ENCODE data around the gene ATP5PD. TPM values are rescaled to one million over a fixed set of nuclear protein-coding genes. Genes with fewer than 3 reads are reported as not detected.

Gene ATP5PD
- total RNA-seq, 4 donors from 2014 or later, result 213 to 337 (median 307) TPM

DNA sequence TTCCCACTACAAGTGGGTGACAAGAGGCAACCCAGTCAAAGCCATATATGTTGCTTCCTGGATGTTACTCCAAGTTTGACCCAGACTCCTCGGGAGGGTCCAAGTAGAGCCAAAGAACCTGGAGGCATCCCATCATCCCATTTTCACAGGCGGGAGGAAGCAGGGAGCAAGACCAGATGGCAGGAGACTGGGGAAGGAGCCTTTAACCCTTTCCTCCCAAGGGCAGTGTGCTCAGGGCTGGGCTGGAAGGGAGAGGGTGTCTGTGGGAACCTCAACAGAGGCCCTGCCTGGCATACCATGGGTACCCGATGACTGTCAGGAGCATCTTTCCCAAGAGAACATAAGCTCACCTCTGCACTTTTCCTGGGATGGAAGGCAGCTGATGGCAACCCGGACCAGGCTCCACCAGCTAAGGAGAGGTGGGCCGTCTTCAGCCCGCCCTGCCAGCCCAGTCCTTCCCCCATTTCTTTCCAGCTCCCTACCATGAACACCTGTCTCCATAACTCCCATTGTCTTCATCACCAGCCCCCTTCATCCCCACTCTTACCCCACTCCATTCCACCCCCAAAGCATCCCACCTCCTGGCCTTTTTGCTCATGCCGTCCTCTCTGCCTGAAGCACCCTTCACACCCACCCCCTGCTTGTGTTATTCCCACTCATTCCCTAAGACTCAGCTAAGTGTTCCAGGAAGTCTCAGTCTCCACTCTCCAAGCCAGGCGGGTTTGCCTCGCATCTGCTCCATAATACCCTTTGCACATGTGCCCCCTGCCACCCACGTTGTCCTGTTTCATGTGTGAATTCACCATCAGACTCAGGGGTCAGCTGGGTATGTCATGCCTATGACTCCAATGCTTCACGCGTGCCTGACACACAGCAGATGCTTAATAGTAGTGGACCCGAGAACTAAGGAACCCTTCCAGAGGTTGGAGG lies 35.1 kb upstream of the ATP5PD start:
- WGBS, 2 donors (ENCODE audit: low coverage in 1 of 2), result 75 to 85% methylated on average over 5 to 12 of the region's 13 CpGs
- peaks cover 0 to 21% (median 5%) of the 10 kb centered on the region in 3 donors for H3K4me1 ChIP-seq
- no peaks in the 10 kb centered on the region for H3K36me3 ChIP-seq
- no peaks in the 10 kb centered on the region for H3K27me3 ChIP-seq
- ATAC-seq, result no peak
- H3K27ac ChIP-seq, result no peak overlapping the region
- TF ChIP-seq POLR2A (IDR thresholded peaks at IDR 0.05), result no peak
- TF ChIP-seq, protein P1, sequence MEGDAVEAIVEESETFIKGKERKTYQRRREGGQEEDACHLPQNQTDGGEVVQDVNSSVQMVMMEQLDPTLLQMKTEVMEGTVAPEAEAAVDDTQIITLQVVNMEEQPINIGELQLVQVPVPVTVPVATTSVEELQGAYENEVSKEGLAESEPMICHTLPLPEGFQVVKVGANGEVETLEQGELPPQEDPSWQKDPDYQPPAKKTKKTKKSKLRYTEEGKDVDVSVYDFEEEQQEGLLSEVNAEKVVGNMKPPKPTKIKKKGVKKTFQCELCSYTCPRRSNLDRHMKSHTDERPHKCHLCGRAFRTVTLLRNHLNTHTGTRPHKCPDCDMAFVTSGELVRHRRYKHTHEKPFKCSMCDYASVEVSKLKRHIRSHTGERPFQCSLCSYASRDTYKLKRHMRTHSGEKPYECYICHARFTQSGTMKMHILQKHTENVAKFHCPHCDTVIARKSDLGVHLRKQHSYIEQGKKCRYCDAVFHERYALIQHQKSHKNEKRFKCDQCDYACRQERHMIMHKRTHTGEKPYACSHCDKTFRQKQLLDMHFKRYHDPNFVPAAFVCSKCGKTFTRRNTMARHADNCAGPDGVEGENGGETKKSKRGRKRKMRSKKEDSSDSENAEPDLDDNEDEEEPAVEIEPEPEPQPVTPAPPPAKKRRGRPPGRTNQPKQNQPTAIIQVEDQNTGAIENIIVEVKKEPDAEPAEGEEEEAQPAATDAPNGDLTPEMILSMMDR (IDR thresholded peaks at IDR 0.05), result no peak
- no peaks in the 10 kb centered on the region for H3K9me3 ChIP-seq
- H3K4me3 ChIP-seq, result no peak overlapping the region

DNA sequence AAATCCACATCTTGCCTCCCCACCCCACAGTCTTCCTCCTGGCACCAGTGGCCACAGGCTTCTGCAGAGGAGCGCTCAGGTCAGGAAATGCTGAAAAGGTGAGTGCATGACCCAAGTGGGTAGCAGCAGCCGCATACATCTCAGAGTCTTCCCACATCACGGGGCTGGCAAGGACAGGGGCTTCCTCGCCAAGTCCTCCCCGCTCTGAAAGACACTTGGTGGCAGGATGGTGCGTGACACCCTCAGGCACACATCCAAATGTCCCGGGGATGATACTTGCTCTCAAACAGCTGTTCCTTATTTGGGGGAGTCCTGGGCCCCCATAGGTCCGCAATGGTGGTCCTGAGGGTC lies 32.2 kb upstream of the ATP5PD start:
- 80 to 100% methylated on average over 1 of the region's 8 CpGs for WGBS, 2 donors (ENCODE audit: low coverage in 1 of 2)
- Histone ChIP-seq H3K4me3 (no peak overlapping the region), H3K36me3 (no peaks in the 10 kb centered on the region), H3K9me3 (no peaks in the 10 kb centered on the region), H3K4me1 (peaks cover 0 to 24% (median 5%) of the 10 kb centered on the region in 3 donors), H3K27me3 (no peaks in the 10 kb centered on the region), H3K27ac (no peak overlapping the region)
- ATAC-seq, result no peak
- no peak for TF ChIP-seq EP300 (IDR thresholded peaks at IDR 0.05)
- no peak for TF ChIP-seq POLR2A (IDR thresholded peaks at IDR 0.05)
- TF ChIP-seq, protein P1 (IDR thresholded peaks at IDR 0.05), result no peak
- TF ChIP-seq POLR2AphosphoS5 (IDR thresholded peaks at IDR 0.05), result no peak

DNA sequence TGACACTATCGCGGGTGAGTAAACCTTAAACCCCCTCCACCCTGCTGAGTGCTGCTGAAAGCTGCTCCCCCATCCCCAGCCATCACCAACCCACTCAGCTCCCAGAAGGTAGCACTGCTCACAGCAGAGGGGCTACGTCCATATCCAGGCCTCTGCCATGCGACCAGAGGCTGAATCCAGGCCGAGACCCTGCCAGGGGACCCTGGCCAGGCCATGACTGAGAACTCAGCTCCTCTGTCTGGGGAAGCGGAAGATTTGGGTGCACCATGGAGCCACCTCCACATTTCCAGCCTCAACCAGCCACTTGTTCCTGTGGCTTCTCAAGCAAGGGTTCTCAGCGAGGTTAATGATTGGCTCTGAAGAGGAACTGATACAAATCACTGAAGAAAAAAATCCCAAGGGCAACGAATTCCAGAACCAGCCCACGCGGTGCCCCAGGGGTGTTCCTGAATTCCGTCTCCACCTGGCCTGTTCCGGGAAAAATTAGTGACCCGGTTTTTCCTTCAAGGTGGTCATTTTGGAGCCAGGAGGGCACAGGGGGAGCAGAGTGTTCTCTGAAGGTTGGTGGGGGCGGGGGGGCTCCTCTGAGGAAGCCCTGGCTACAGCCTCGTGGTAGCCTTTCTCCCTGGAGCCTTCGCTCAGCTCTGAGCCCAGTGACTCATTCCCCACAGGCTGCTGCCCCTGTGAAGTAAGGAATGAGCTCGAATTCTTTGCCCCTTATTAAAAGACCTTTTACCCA lies 31.7 kb upstream of the ATP5PD start:
- Histone ChIP-seq H3K36me3 (no peaks in the 10 kb centered on the region), H3K4me1 (peaks cover 0 to 24% (median 5%) of the 10 kb centered on the region in 3 donors), H3K4me3 (no peak overlapping the region), H3K27ac (peak overlapping the region in 3 of 4 donors; percentile 84 to 88 (median 86)), H3K9me3 (no peaks in the 10 kb centered on the region), H3K27me3 (no peaks in the 10 kb centered on the region)
- no peak for ATAC-seq
- TF ChIP-seq EP300 (IDR thresholded peaks at IDR 0.05), result no peak
- TF ChIP-seq, protein P1 (IDR thresholded peaks at IDR 0.05), result no peak
- 76 to 77% methylated on average over 3 to 12 of the region's 17 CpGs for WGBS, 2 donors (ENCODE audit: low coverage in 1 of 2)

DNA sequence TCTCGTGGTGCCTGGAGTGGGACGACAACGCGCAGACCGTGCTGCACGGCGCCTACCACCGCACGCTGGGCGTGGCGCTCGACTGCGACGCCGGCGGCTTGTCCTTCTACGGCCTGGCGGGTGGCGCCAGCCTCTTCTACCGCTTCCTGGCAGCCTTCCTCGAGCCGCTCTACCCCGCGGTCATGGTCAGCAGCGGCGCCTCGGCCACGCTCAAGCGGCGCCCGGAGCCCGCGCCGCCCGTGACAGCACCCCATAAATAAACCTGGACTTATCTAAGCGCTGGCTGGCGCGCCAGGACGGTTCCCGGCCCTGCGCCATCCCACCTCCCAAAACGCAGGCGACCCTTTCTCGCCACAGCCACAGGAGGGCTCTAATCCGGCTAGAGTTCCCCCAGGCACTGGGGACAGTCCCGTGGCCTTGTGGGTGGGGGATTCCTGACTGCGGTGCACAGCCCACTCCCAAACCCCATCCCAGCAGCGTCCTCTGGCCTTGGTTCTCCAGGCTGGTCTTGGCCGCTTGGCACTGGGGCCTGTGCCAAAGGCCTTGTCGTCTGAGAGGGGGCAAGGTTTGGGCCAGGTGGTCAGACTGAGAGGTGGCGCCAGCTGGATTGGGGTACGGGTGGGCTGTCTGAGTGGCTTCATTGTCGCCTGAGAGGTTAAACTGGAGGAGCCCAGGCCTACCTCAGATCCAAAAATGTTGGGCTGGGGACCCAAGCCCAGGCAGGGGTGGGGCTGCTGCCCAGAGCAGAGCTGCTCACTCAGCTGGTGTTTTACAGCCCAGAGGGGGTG lies 30.9 kb upstream of the ATP5PD start:
- 8% methylated on average over 11 of the region's 53 CpGs; no CpG with 5 or more reads in 1 of the 2 donors for WGBS, 2 donors (ENCODE audit: low coverage in 1 of 2)
- H3K27ac ChIP-seq, result peak overlapping the region in 3 of 4 donors; percentile 84 to 88 (median 86)
- no peaks in the 10 kb centered on the region for H3K27me3 ChIP-seq
- peak; percentile 91 for ATAC-seq
- H3K4me1 ChIP-seq, result peaks cover 0 to 24% (median 5%) of the 10 kb centered on the region in 3 donors
- H3K36me3 ChIP-seq, result no peaks in the 10 kb centered on the region
- TF ChIP-seq, protein P1 (IDR thresholded peaks at IDR 0.05), result peak in 3 of 4 experiments; percentile 26 to 43 (median 41)
- TF ChIP-seq POLR2A (IDR thresholded peaks at IDR 0.05) (peak in 1 of 2 donors; percentile 28), EP300 (IDR thresholded peaks at IDR 0.05) (no peak), POLR2AphosphoS5 (IDR thresholded peaks at IDR 0.05) (peak; percentile 47)
- H3K9me3 ChIP-seq, result no peaks in the 10 kb centered on the region
- peak overlapping the region; percentile 3 to 57 for H3K4me3 ChIP-seq
